Sigmoid colon (tissue), 7 donors: ENCODE measurements around the gene PBX3. TPM values are rescaled to one million over a fixed set of nuclear protein-coding genes. Genes with fewer than 3 reads are reported as not detected.
A peak's percentile ranks its signal among the peaks of the same experiment; 100 is the strongest.

ENCODE experiments used
- DNase-seq: peaks from one replicate; pipeline ENCODE4 v3.0.0-alpha.2; 2019
- H3K27ac ChIP-seq, 4 donors: fragments of 200-600 bp; sonication (generic); one replicate each; pipeline ENCODE4 v1.5.1; 2016 to 2019; ENCODE audit warnings: mild to moderate bottlenecking in 1 of 4
- H3K27me3 ChIP-seq, 3 donors: fragments of 200-600 bp; sonication (generic); one replicate each; pipeline ENCODE4 v1.5.1; 2019; ENCODE audit warnings: mild to moderate bottlenecking in 1 of 3
- H3K36me3 ChIP-seq, 4 donors: fragments of 200-600 bp; sonication (generic); one replicate each; pipeline ENCODE4 v1.5.1; 2016 to 2019
- H3K4me1 ChIP-seq, 4 donors: fragments of 200-600 bp; sonication (generic); one replicate each; pipeline ENCODE4 v1.5.1; 2017 to 2019
- H3K4me3 ChIP-seq, 4 donors: fragments of 200-600 bp; sonication (generic); one replicate each; pipeline ENCODE4 v1.5.1; 2017 to 2019; ENCODE audit warnings: mild to moderate bottlenecking in 2 of 4, moderate library complexity in 1 of 4
- H3K9me3 ChIP-seq, 4 donors: fragments of 200-600 bp in 3 of 4; sonication (generic) in 3 of 4; one replicate each; pipeline versions ENCODE4 v1.5.1 to v1.6.1; 2013 to 2019
- EP300 ChIP-seq, 4 donors: sonication (generic); formaldehyde crosslinking; IDR thresholded peaks; one replicate each; pipeline ENCODE4 v1.6.1; 2017; ENCODE audit warnings: antibody characterized with exemption in 4 of 4
- POLR2A ChIP-seq, 2 donors: fragments of 450-650 bp; IDR thresholded peaks; one replicate each; pipeline ENCODE4 v1.6.1; 2016; ENCODE audit warnings: antibody characterized with exemption in 2 of 2, mild to moderate bottlenecking in 2 of 2, moderate library complexity in 2 of 2
- POLR2AphosphoS5 ChIP-seq, 4 donors: sonication (generic); formaldehyde crosslinking; IDR thresholded peaks; one replicate each; pipeline ENCODE4 v1.6.1; 2017; ENCODE audit warnings: antibody characterized with exemption in 4 of 4
- WGBS, 2 donors: extraction: QIAGEN DNeasy Blood & Tissue Kit; methylation state at CpG; one replicate each; pipeline ENCODE4 v1.1.7; 2013; 5-methylcytosine and 5-hydroxymethylcytosine counted together
- intact Hi-C: fragments of 100-400 bp; cut with DNase I; formaldehyde crosslinking; loops from one replicate; pipeline ENCODE4 v1.15.1; 2023
- polyA plus RNA-seq, 3 donors: library from polyadenylated mRNA; stranded (reverse); fragments of 200-250 nt; gene quantifications; one replicate each; pipeline ENCODE4 v1.2.3, GENCODE V29; 2013
- total RNA-seq, 4 donors: library from RNA; depleted of rRNA; stranded (reverse); fragments of >200 nt; gene quantifications; one replicate each; pipeline ENCODE4 v1.1.0, GENCODE V29; 2016
- TF ChIP-seq, protein P1 (sequence below), 4 experiments: fragments of 450-650 bp in 3 of 4; fragments of 200-600 bp in 1 of 4; IDR thresholded peaks; one replicate each; pipeline ENCODE4 v1.5.1; 2016 to 2019; ENCODE audit warnings: antibody characterized with exemption in 4 of 4, mild to moderate bottlenecking in 3 of 4, moderate library complexity in 2 of 4
- donor health status: healthy with polysubstance abuse.
- donor health status: Bipolar disorder and iron deficiency.
- donor health status: healthy.

PBX3 gene
- total and polyA plus RNA-seq, 7 donors: 2.8 to 159 (median 90.6) TPM

DNA sequence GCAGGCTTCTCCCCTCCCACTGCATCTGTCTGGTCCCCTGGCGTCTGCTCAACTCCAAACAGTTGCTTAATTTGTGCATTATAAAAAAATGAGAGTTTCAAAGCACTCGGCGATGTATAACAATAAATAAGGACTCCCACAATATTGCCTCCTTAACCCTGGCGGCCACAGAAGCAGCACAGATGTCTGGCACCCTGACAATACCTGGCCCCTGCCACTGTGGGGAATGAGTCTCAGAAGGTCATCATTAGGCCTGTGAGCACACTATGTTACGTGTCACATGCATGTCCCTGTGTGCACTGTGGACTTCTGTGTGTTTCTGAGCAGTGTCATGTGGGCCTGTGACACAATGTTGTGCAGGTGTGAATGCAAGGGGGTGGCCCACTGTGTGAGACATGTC lies 236.5 kb downstream of the PBX3 start:
- WGBS, 2 donors: 78 to 84% methylated on average over 5 of the region's 5 CpGs
- intact Hi-C loops: no loop called here

DNA sequence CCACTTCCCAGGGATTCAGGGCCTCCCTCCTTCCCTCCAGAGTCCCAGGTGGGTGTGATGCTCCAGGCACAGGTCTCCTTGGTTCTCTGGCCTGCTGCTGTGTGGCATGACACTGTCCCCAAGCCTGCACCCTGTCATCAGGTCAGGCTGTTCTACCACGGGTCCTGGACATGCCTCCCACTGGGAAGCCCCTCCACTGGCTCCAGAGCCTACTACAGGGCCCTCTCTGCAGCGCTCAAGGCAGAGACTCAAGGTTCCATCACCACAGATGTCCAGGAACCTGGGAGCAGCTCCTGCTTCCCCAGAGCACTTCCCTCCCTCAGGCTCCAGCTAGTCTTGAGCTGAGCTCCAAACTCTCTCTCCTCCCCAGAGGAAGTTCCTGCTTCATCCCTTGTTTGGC lies 237.3 kb downstream of the PBX3 start:
- TF ChIP-seq POLR2AphosphoS5 (IDR thresholded peaks at IDR 0.05): no peak
- no peak for TF ChIP-seq EP300 (IDR thresholded peaks at IDR 0.05)
- TF ChIP-seq, protein P1, sequence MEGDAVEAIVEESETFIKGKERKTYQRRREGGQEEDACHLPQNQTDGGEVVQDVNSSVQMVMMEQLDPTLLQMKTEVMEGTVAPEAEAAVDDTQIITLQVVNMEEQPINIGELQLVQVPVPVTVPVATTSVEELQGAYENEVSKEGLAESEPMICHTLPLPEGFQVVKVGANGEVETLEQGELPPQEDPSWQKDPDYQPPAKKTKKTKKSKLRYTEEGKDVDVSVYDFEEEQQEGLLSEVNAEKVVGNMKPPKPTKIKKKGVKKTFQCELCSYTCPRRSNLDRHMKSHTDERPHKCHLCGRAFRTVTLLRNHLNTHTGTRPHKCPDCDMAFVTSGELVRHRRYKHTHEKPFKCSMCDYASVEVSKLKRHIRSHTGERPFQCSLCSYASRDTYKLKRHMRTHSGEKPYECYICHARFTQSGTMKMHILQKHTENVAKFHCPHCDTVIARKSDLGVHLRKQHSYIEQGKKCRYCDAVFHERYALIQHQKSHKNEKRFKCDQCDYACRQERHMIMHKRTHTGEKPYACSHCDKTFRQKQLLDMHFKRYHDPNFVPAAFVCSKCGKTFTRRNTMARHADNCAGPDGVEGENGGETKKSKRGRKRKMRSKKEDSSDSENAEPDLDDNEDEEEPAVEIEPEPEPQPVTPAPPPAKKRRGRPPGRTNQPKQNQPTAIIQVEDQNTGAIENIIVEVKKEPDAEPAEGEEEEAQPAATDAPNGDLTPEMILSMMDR (IDR thresholded peaks at IDR 0.05): no peak
- TF ChIP-seq POLR2A (IDR thresholded peaks at IDR 0.05): no peak
- Histone ChIP-seq H3K36me3 (no peaks in the 10 kb centered on the region), H3K27ac (no peak overlapping the region), H3K4me3 (no peak overlapping the region), H3K4me1 (no peaks in the 10 kb centered on the region), H3K9me3 (no peaks in the 10 kb centered on the region), H3K27me3 (no peaks in the 10 kb centered on the region)
- intact Hi-C loops: no loop called here
- DNase-seq: peak; percentile 51
- whole genome bisulfite sequencing, 2 donors: 81 to 83% methylated on average over 2 of the region's 2 CpGs

More for the DNA sequence above, 236.5 kb downstream of the PBX3 start:
- DNase-seq: peak; percentile 33
- no peaks in the 10 kb centered on the region for H3K9me3 ChIP-seq
- H3K27me3 ChIP-seq: no peaks in the 10 kb centered on the region
- TF ChIP-seq POLR2A (IDR thresholded peaks at IDR 0.05) (no peak), POLR2AphosphoS5 (IDR thresholded peaks at IDR 0.05) (no peak)
- H3K27ac ChIP-seq: no peak overlapping the region
- no peak overlapping the region for H3K4me3 ChIP-seq
- no peaks in the 10 kb centered on the region for H3K36me3 ChIP-seq
- no peaks in the 10 kb centered on the region for H3K4me1 ChIP-seq

DNA sequence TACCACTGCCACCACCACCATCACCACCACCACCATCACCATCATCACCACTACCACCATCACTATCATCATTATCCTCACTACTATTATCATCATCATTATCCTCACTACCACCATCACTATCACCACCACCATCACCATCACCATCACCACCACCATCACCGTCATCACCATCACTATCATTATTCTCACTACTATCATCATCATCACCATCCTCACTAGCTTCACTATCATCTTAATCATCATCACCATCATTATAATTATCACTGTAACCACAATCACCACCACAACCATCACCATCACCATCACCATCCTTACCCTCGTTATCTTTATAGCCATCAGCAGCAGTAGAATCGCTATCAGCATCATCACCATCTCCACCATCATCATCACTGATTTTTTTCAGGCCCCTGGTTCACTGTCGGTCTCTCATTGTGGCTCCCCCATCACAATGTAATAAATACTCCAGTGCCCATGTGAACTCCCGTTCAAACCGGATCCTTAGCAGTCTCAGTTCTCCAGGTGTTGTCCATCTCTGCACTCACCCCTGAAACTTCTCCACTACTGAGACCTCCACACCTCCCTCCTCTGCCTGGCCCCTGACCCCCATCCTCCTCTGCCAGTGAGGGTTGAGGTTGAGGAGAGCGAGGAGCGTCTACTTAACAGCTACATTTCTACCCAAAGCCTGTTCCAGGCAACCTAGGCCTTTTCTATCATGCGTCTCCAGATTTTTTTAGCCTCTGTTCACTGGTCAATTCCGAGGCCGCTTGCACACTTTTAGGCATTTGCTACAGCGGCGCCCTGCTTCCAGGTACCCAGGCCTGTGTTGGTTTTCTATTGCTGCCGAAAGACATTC lies 238.2 kb downstream of the PBX3 start:
- intact Hi-C loops: no loop called here
- no peaks in the 10 kb centered on the region for H3K36me3 ChIP-seq
- 87 to 88% methylated on average over 14 of the region's 14 CpGs for WGBS, 2 donors
- H3K9me3 ChIP-seq: no peaks in the 10 kb centered on the region
- no peak overlapping the region for H3K27ac ChIP-seq
- no peaks in the 10 kb centered on the region for H3K4me1 ChIP-seq
- DNase-seq: peak; percentile 39
- H3K4me3 ChIP-seq: no peak overlapping the region
- TF ChIP-seq POLR2A (IDR thresholded peaks at IDR 0.05) (no peak), EP300 (IDR thresholded peaks at IDR 0.05) (no peak), POLR2AphosphoS5 (IDR thresholded peaks at IDR 0.05) (no peak)
- TF ChIP-seq, protein P1 (IDR thresholded peaks at IDR 0.05): no peak
- H3K27me3 ChIP-seq: no peaks in the 10 kb centered on the region

DNA sequence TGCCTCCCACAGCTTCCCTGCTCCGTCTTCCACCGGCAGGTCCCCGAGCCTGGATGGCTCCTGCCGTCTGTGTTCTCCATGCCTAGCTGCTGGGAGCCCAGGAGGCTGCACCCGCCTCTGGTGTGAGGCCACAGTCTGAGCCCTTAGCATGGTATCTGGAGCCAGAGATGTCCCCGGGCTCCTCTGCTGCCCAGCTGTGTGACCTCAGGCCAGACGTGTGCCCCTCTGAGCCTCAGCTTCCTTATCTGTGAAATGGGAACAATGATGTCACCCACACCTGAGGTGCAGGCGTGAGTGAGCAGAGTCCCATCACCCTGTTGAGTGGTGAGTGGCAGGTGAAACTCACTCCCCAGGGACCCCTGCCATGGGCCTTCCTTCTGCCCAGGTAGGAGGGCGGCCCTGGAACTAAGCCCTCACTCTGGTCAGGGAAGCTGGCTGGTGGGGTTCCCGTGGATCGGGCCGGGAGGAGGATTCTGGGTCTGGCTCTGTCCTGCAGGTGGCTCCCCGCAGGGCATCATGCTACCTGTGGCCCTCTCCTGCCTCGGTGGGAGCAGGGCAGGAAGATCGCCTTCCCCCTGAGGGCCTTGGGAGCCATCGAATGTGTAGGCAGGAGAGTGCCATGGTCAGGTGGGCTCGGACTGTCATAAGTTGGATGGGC lies 239.0 kb downstream of the PBX3 start:
- H3K27ac ChIP-seq: no peak overlapping the region
- H3K4me3 ChIP-seq: no peak overlapping the region
- 83 to 88% methylated on average over 17 of the region's 17 CpGs for WGBS, 2 donors
- peak; percentile 37 for DNase-seq
- TF ChIP-seq EP300 (IDR thresholded peaks at IDR 0.05) (no peak), POLR2AphosphoS5 (IDR thresholded peaks at IDR 0.05) (no peak), POLR2A (IDR thresholded peaks at IDR 0.05) (no peak)
- TF ChIP-seq, protein P1 (IDR thresholded peaks at IDR 0.05): no peak
- H3K9me3 ChIP-seq: no peaks in the 10 kb centered on the region
- H3K27me3 ChIP-seq: no peaks in the 10 kb centered on the region
- intact Hi-C loops: no loop called here
- H3K4me1 ChIP-seq: no peaks in the 10 kb centered on the region
- no peaks in the 10 kb centered on the region for H3K36me3 ChIP-seq

DNA sequence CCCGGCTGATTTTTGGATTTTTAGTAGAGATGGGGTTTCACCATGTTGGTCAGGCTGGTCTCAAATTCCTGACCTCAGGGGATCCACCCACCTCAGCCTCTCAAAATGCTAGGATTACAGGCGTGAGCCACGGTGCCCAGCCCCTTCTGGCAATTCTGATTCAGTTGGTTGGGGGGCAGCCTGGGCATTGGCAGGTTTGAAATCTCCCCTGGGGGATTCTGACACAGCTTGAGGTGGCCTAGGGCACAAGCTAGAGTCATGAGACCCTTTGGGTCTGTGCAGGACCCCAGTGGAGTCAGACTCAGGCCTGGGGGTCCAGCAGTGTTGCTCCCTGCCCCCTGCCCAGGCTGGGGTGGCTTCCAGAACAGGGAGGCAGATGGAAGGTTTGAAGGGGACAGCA lies 239.8 kb downstream of the PBX3 start:
- H3K27ac ChIP-seq: no peak overlapping the region
- no peak overlapping the region for H3K4me3 ChIP-seq
- intact Hi-C loops: no loop called here
- DNase-seq: peak; percentile 22
- H3K27me3 ChIP-seq: no peaks in the 10 kb centered on the region
- no peaks in the 10 kb centered on the region for H3K9me3 ChIP-seq
- H3K36me3 ChIP-seq: no peaks in the 10 kb centered on the region
- no peaks in the 10 kb centered on the region for H3K4me1 ChIP-seq
- TF ChIP-seq, protein P1 (IDR thresholded peaks at IDR 0.05): no peak
- TF ChIP-seq POLR2AphosphoS5 (IDR thresholded peaks at IDR 0.05) (no peak), POLR2A (IDR thresholded peaks at IDR 0.05) (no peak), EP300 (IDR thresholded peaks at IDR 0.05) (no peak)
- WGBS, 2 donors: 88 to 90% methylated on average over 3 of the region's 3 CpGs
